Stimulated activated CD4-positive, alpha-beta T cell treated with anti-CD3 and anti-CD28 coated beads, TNF-alpha, amount 100 ng/mL, for 24 hours (primary cell): ENCODE results near the gene ARAP3.

Source experiments
- DNase-seq, 3 experiments: peaks; one replicate each; pipeline ENCODE4 v3.0.0-alpha.2; 2020; ENCODE audit warnings: low read depth in 3 of 3

Gene ARAP3

GRCh38 chr5:141672841-141673813 lies 8.9 kb downstream of the ARAP3 start:
- DNase-seq, result no peak

- DNase-seq, result no peak
Measured at GRCh38 chr5:141672071-141672840, 9.8 kb downstream of the ARAP3 start.

- DNase-seq, result no peak
Measured at GRCh38 chr5:141669520-141669919, 12.5 kb downstream of the ARAP3 start.

- DNase-seq, result no peak
Measured at GRCh38 chr5:141668601-141669265, 13.3 kb downstream of the ARAP3 start.

- DNase-seq, result no peak
Measured at GRCh38 chr5:141665995-141666940, 15.8 kb downstream of the ARAP3 start.

GRCh38 chr5:141664733-141665461 lies 17.1 kb downstream of the ARAP3 start:
- DNase-seq, result peak in 2 of 3 experiments; percentile 49 to 74

GRCh38 chr5:141663506-141663905 lies 18.5 kb downstream of the ARAP3 start:
- no peak for DNase-seq

GRCh38 chr5:141662028-141662427 lies 20.0 kb downstream of the ARAP3 start:
- DNase-seq, result no peak

- DNase-seq, result no peak
Measured at GRCh38 chr5:141657937-141658545, 24.0 kb downstream of the ARAP3 start.

- DNase-seq, result no peak
Measured at GRCh38 chr5:141657404-141657803, 24.6 kb downstream of the ARAP3 start.

GRCh38 chr5:141656396-141656795 lies 25.6 kb downstream of the ARAP3 start:
- no peak for DNase-seq

GRCh38 chr5:141655020-141655419 lies 27.0 kb downstream of the ARAP3 start:
- no peak for DNase-seq

- no peak for DNase-seq
Measured at GRCh38 chr5:141654298-141654697, 27.7 kb downstream of the ARAP3 start.

GRCh38 chr5:141651728-141652105 lies 30.3 kb downstream of the ARAP3 start:
- DNase-seq, result no peak

GRCh38 chr5:141650851-141651727 lies 30.9 kb downstream of the ARAP3 start, which contains the start of gene FCHSD1:
FCHSD1 (minus strand) TSS chr5:141651418; CDS start chr5:141651368, 50 bp downstream.
- peak; percentile 66 to 82 (median 72) for DNase-seq

- no peak for DNase-seq
Measured at GRCh38 chr5:141649972-141650371, 32.1 kb downstream of the ARAP3 start.

- DNase-seq, result no peak
Measured at GRCh38 chr5:141649056-141649688, 32.9 kb downstream of the ARAP3 start.

- DNase-seq, result no peak
Measured at GRCh38 chr5:141647851-141648250, 34.2 kb downstream of the ARAP3 start.
